HepG2 (cell line): ENCODE data around the gene ATP6V0D1. TPM values are rescaled to one million over a fixed set of nuclear protein-coding genes. Genes with fewer than 3 reads are reported as not detected.

Experiments used
- ATAC-seq: fragments of 200-7000 bp; cut with Tn5 transposase; 3 replicates; pipeline ENCODE4 v1.9.1; 2020; ENCODE audit warnings: mild to moderate bottlenecking, moderate library complexity
- BruUV-seq: library from RNA; stranded (reverse); fragments of 400-500 nt; replicated peaks from 2 replicates; lab custom pipeline; 2021; lab: Mats Ljungman, UMichigan
- CTCF ChIA-PET: fragments of 300-600 bp; formaldehyde crosslinking; extraction: SDS; loops from one replicate; lab custom pipeline; 2021; ENCODE audit warnings: low total read pairs, inconsistent platforms, low intra/inter-chr PET ratio; lab: Yijun Ruan, JAX
- POLR2A ChIA-PET: fragments of 350-600 bp; sonication (Branson Sonifier 250); formaldehyde crosslinking; loops from one replicate; lab custom pipeline; 2020; ENCODE audit warnings: antibody characterized with exemption, inconsistent platforms; lab: Yijun Ruan, JAX
- DNase-seq: peaks from one replicate; pipeline ENCODE4 v3.0.0-alpha.2; 2015; ENCODE audit warnings: low spot score
- FAIRE-seq: peaks from 3 replicates; lab custom pipeline; 2011; peaks lifted over from hg19 to GRCh38; lab: Jason Lieb, UNC
- H2AFZ ChIP-seq: one replicate; pipeline ENCODE4 v1.6.1; 2011; ENCODE audit warnings: low read length, inconsistent platforms
- H3K27ac ChIP-seq: fragments of 300-600 bp; 3 replicates; pipeline ENCODE4 v1.8.0; 2011; ENCODE audit warnings: mixed run types, mild to moderate bottlenecking, mixed read lengths, low read length, inconsistent platforms; ENCODE audit not compliant: insufficient read depth; ENCODE audit errors: extremely low read length
- H3K27me3 ChIP-seq, 2 experiments: fragments of 200-600 bp in 1 of 2; 2 replicates in 1 of 2; 3 replicates in 1 of 2; pipeline versions ENCODE4 v1.6.0 to v1.8.0; 2011; ENCODE audit warnings: low read length in 2 of 2, mild to moderate bottlenecking in 2 of 2, moderate library complexity in 2 of 2, inconsistent platforms in 1 of 2; ENCODE audit not compliant: insufficient read depth in 2 of 2, control insufficient read depth in 1 of 2
- H3K36me3 ChIP-seq, 2 experiments: fragments of 200-600 bp in 1 of 2; replicated peaks in 1 of 2; 2 replicates in 1 of 2; 3 replicates in 1 of 2; pipeline versions ENCODE4 v1.5.1 to v1.8.0; 2011; ENCODE audit warnings: low read length in 2 of 2, inconsistent platforms in 1 of 2; ENCODE audit not compliant: insufficient read depth in 2 of 2, control insufficient read depth in 1 of 2
- H3K4me1 ChIP-seq: 2 replicates; pipeline ENCODE4 v1.5.1; 2012; ENCODE audit warnings: low read length, inconsistent platforms; ENCODE audit not compliant: insufficient read depth
- H3K4me2 ChIP-seq: 2 replicates; pipeline ENCODE4 v1.6.0; 2011; ENCODE audit warnings: low read depth, low read length, inconsistent platforms
- H3K4me3 ChIP-seq, 3 experiments: fragments of 200-600 bp in 1 of 3; sonication (generic), shearing (Covaris generic) in 1 of 3; replicated peaks in 1 of 3; 2 replicates each; pipeline ENCODE4 v1.5.1; 2011 to 2016; ENCODE audit warnings: low read length in 3 of 3, inconsistent platforms in 2 of 3, low read depth in 2 of 3, mild to moderate bottlenecking in 2 of 3, control low read depth in 1 of 3, mixed read lengths in 1 of 3; ENCODE audit not compliant: insufficient read depth in 1 of 3
- H3K79me2 ChIP-seq: one replicate; pipeline ENCODE4 v1.6.1; 2011; ENCODE audit warnings: low read length, inconsistent platforms; ENCODE audit not compliant: insufficient read depth
- H3K9ac ChIP-seq: 2 replicates; pipeline ENCODE4 v1.6.0; 2011; ENCODE audit warnings: mild to moderate bottlenecking, low read depth, low read length, inconsistent platforms; ENCODE audit not compliant: insufficient read depth
- H3K9me3 ChIP-seq: 2 replicates; pipeline ENCODE4 v1.5.1; 2012; ENCODE audit warnings: mild to moderate bottlenecking, low read length
- H4K20me1 ChIP-seq: 2 replicates; pipeline ENCODE4 v1.6.0; 2011; ENCODE audit warnings: inconsistent platforms, mild to moderate bottlenecking, low read length, moderate library complexity; ENCODE audit not compliant: insufficient read depth
- CCAR2 ChIP-seq: fragments of 200-400 bp; formaldehyde crosslinking; optimal IDR thresholded peaks from 2 replicates; pipeline ENCODE3; 2018; ENCODE audit warnings: low read depth, mild to moderate bottlenecking, low read length, moderate library complexity
- HDAC6 ChIP-seq: fragments of 200-600 bp; sonication (generic); IDR thresholded peaks from 2 replicates; pipeline ENCODE4 v1.7.0; 2017; ENCODE audit warnings: mild to moderate bottlenecking, antibody characterized with exemption, low read length, low read depth
- HOXD1 ChIP-seq: sonication (generic); formaldehyde crosslinking; IDR thresholded peaks from 2 replicates; pipeline ENCODE4 v1.5.0; 2020; ENCODE audit warnings: missing genetic modification reagents
- ZFP36L1 ChIP-seq: sonication (generic); formaldehyde crosslinking; IDR thresholded peaks from 2 replicates; pipeline ENCODE4 v1.8.0; 2022; ENCODE audit warnings: mild to moderate bottlenecking, missing genetic modification reagents, moderate library complexity
- ZNF124 ChIP-seq: sonication (generic); formaldehyde crosslinking; IDR thresholded peaks from 2 replicates; pipeline ENCODE4 v1.4.0; 2020; ENCODE audit warnings: missing genetic modification reagents
- ZNF431 ChIP-seq: sonication (generic); formaldehyde crosslinking; IDR thresholded peaks from 2 replicates; pipeline ENCODE4 v1.9.0; 2022; ENCODE audit warnings: missing genetic modification reagents, low read depth, mild to moderate bottlenecking, borderline replicate concordance
- ZNF44 ChIP-seq: sonication (generic); formaldehyde crosslinking; IDR thresholded peaks from 2 replicates; pipeline ENCODE4 v1.5.1; 2020; ENCODE audit warnings: mild to moderate bottlenecking, missing genetic modification reagents
- ZSCAN9 ChIP-seq: IDR thresholded peaks from 2 replicates; pipeline ENCODE4 v1.6.1; 2016; ENCODE audit warnings: borderline replicate concordance
- WGBS: methylation state at CpG from one replicate; pipeline ENCODE4 v1.1.6; 2017; ENCODE audit warnings: low lambda C conversion rate; 5-methylcytosine and 5-hydroxymethylcytosine counted together
- in situ Hi-C: cut with HindIII; loops from 2 replicates; pipeline ENCODE4 v1.10.0; 2017; ENCODE audit warnings: low pct_unique_long_range_greater_than_20kb; ENCODE audit not compliant: extremely low pct_ligation_motif_present
- intact Hi-C: fragments of 100-400 bp; cut with micrococcal nuclease; formaldehyde crosslinking; loops from one replicate; pipeline ENCODE4 v1.10.0; 2022; ENCODE audit not compliant: unreplicated experiment
- polyA plus RNA-seq, 8 experiments: library from polyadenylated mRNA; depleted of rRNA in 3 of 8; stranded (reverse) in 7 of 8; unstranded in 1 of 8; fragments of >200 nt; fragmentation: Illumina TruSeq in 4 of 8; extraction: Trizol in 4 of 8; gene quantifications; 2 replicates each; pipeline versions ENCODE4 v1.2.1 to v1.2.3, GENCODE V29; 2011 to 2016; ENCODE audit warnings: low read depth in 4 of 8, missing spikeins in 1 of 8, mixed read lengths in 1 of 8; ENCODE audit not compliant: insufficient read depth in 1 of 8
- total RNA-seq, 5 experiments: library from RNA; depleted of rRNA; stranded (reverse); fragments of >200 nt; fragmentation: Illumina TruSeq; extraction: Trizol; gene quantifications; 2 replicates each; pipeline ENCODE4 v1.2.3, GENCODE V29; 2016; ENCODE audit warnings: low read depth in 1 of 5
- TF ChIP-seq, protein P1 (sequence below): sonication (generic); formaldehyde crosslinking; IDR thresholded peaks from 2 replicates; pipeline ENCODE4 v1.8.0; 2022; ENCODE audit warnings: missing genetic modification reagents, mild to moderate bottlenecking, borderline replicate concordance

The ATP6V0D1 gene
- total and polyA plus RNA-seq, 2 of the 13 experiments (the other 11 are each of a cell fraction or from before 2014, with no cell fraction given): 51.1 to 61.3 TPM

DNA sequence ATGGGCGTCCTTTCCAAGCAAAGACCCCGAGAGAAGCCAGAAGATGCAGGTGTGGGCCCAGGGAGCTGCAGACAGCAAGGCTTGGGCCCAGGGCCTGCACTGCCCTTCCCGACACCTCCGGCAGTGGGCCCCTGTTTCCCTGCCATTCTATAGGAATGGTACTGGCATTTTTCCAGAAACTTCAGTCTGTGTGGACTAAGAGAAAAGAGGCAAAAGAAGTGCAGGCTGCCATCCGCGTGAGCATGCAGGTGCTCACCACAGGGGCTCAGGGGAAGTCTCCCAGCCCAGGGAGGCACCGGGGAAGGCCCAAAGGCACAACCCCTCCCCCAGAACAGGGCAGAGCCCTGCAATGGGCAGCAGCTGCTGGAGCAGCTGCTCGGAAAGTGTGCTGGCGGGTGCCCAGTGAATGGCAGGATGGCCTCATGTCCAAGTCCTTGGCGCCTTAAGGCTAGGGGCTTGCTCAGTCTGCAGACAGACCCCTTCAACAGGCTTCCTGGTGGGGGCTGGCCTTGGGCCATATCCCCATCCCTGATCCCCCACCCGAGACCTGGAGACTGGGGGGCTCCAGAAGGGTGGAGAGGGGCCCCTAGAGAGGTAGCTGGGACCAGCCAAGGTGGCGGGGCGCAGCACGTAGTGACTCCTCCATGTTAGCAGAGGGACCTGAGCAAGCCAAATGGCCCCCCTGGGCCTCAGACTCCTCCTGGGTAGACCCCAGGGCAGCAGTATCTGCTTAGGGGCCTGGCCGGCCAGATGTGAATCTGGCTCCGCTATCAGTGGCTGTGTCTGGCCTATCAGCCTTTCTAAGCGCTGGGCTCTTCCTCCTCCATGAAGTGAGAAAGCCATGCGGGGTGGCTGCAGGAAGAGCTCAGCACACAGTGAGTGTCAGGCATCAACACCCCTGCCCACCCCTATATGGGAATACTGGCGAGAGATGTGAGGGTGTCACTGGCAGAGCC is 80.9 kb downstream of the ATP6V0D1 start:
- Histone ChIP-seq H3K27ac (no peak overlapping the region), H4K20me1 (no peaks in the 10 kb centered on the region), H3K27me3 (peaks cover 0 to 7% of the 10 kb centered on the region in 2 experiments; a peak in 1 of 5 replicates), H3K4me2 (no peak overlapping the region), H3K4me1 (peaks cover 37% of the 10 kb centered on the region), H3K79me2 (no peaks in the 10 kb centered on the region), H3K9ac (no peak overlapping the region), H2AFZ (no peak overlapping the region), H3K36me3 (no peaks in the 10 kb centered on the region), H3K4me3 (no peak overlapping the region), H3K9me3 (no peaks in the 10 kb centered on the region)
- TF ChIP-seq HDAC6 (no peak), ZNF44 (CRISPR knock-in tag) (no peak), ZNF431 (CRISPR knock-in tag) (no peak), CCAR2 (no peak), ZNF124 (CRISPR knock-in tag) (no peak), HOXD1 (CRISPR knock-in tag) (no peak), ZSCAN9 (CRISPR knock-in tag) (no peak), ZFP36L1 (CRISPR knock-in tag) (no peak)
- TF ChIP-seq, protein P1, sequence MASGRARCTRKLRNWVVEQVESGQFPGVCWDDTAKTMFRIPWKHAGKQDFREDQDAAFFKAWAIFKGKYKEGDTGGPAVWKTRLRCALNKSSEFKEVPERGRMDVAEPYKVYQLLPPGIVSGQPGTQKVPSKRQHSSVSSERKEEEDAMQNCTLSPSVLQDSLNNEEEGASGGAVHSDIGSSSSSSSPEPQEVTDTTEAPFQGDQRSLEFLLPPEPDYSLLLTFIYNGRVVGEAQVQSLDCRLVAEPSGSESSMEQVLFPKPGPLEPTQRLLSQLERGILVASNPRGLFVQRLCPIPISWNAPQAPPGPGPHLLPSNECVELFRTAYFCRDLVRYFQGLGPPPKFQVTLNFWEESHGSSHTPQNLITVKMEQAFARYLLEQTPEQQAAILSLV (CRISPR knock-in tag): no peak
- BruUV-seq: no TSS peak
- ChIA-PET POLR2A (no interaction called here), CTCF (interaction anchor here (1.8 kb wide), 1 partner anchor 74 kb away, joined by 6 read pairs; the partner anchor contains the start of genes KCTD19 and LRRC36)
- no peak for ATAC-seq
- DNase-seq: no peak
- 50% methylated on average over 11 of the region's 19 CpGs for WGBS
- intact Hi-C loops: no loop called here
- in situ Hi-C loops: no loop called here
- no peak for FAIRE-seq
